Mucosa of stomach (tissue), 1 donor: ENCODE results near the gene CHGA.

Experiments used
- H3K27me3 ChIP-seq: one replicate; pipeline ENCODE4 v1.7.0; 2013; ENCODE audit warnings: mild to moderate bottlenecking, low read length; ENCODE audit not compliant: control insufficient read depth, insufficient read depth
- H3K36me3 ChIP-seq: one replicate; pipeline ENCODE4 v1.7.0; 2013; ENCODE audit warnings: low read length; ENCODE audit not compliant: control insufficient read depth, insufficient read depth
- H3K4me1 ChIP-seq: one replicate; pipeline ENCODE4 v1.7.0; 2013; ENCODE audit warnings: mild to moderate bottlenecking, low read length; ENCODE audit not compliant: control insufficient read depth, insufficient read depth
- H3K4me3 ChIP-seq: one replicate; pipeline ENCODE4 v1.7.0; 2013; ENCODE audit warnings: low read length
- H3K9ac ChIP-seq: one replicate; pipeline ENCODE4 v1.7.0; 2013; ENCODE audit warnings: mild to moderate bottlenecking, low read length, moderate library complexity
- H3K9me3 ChIP-seq: one replicate; pipeline ENCODE4 v1.7.0; 2013; ENCODE audit warnings: mild to moderate bottlenecking, low read length, moderate library complexity; ENCODE audit not compliant: control insufficient read depth
- donor health status: Pancreatic carcinoma.

The CHGA gene

GRCh38 chr14:92962031-92962830 is 39.3 kb downstream of the CHGA start:
- H3K36me3 ChIP-seq, result no peaks in the 10 kb centered on the region
- peaks cover 16% of the 10 kb centered on the region for H3K4me1 ChIP-seq
- H3K9me3 ChIP-seq, result no peaks in the 10 kb centered on the region
- H3K27me3 ChIP-seq, result no peaks in the 10 kb centered on the region
- H3K4me3 ChIP-seq, result no peak overlapping the region
- no peak overlapping the region for H3K9ac ChIP-seq

DNA sequence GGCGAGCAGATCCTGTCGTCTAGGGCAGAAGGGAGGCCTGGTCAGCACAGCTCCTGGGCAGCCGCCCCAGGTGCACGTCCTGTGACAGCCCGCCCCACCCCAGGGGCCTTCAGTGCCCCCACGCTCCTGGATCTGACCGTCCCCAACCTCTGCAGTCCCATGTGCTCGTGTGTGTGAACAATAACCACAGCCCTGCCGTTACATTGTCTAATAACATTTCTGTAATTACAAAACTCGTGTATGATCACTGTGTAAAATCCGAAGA is 39.8 kb downstream of the CHGA start:
- peaks cover 16% of the 10 kb centered on the region for H3K4me1 ChIP-seq

GRCh38 chr14:92963301-92964123 is 40.6 kb downstream of the CHGA start:
- no peak overlapping the region for H3K9ac ChIP-seq
- no peaks in the 10 kb centered on the region for H3K36me3 ChIP-seq
- H3K27me3 ChIP-seq, result no peaks in the 10 kb centered on the region
- H3K4me1 ChIP-seq, result peaks cover 16% of the 10 kb centered on the region
- no peaks in the 10 kb centered on the region for H3K9me3 ChIP-seq
- no peak overlapping the region for H3K4me3 ChIP-seq

More for the DNA sequence above, 39.8 kb downstream of the CHGA start:
- Histone ChIP-seq H3K27me3 (no peaks in the 10 kb centered on the region), H3K4me3 (no peak overlapping the region), H3K9me3 (no peaks in the 10 kb centered on the region), H3K36me3 (no peaks in the 10 kb centered on the region), H3K9ac (no peak overlapping the region)

DNA sequence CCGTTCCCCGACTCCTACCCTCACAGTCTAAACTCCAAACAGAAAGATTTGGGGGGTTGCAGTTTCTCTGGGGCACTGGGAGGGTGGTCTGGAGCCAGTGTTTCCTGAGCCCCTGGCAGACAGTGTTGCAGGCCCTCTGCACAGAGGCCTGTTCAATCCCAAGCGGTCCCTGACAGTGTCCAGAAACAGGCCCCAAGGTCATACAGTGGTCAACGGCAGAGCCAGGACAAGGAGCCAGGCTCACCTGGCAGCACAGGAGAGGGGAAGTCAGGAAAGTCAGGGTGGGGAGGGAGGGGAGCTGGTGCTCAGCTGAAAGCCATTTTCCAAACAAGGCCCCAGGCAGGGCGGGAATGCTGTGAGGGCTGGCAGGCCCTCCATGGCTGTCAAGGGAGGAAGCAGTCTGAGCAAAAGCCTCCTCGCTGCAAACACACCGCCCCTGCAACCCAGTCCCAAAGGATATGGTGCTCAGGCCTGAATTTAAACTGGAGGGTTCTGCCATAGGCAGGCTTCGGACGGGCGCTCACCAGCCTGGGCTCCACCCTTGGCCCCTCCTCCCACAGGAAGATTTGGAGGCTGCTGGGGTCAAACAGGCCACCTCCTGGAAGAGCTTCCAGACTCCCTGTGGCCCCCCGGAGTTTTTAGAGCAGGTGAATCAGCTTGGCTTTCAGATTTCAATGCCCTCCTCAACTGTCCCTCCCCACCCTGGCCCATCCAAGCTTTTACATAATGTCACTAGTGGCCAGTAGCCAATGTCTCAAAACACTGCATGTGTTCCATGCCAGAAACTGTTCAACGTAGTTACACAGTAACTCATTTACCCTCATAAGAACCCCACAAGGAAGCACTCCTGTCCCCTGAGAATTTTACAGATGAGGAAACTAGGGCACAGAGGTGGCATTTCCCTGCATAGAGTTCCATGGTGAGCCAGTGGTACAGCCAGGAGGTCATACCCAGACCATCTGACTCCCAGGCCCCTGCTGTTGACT is 41.5 kb downstream of the CHGA start:
- H3K36me3 ChIP-seq, result no peaks in the 10 kb centered on the region
- no peak overlapping the region for H3K9ac ChIP-seq
- no peaks in the 10 kb centered on the region for H3K27me3 ChIP-seq
- H3K9me3 ChIP-seq, result no peaks in the 10 kb centered on the region
- H3K4me3 ChIP-seq, result no peak overlapping the region
- H3K4me1 ChIP-seq, result peaks cover 16% of the 10 kb centered on the region

DNA sequence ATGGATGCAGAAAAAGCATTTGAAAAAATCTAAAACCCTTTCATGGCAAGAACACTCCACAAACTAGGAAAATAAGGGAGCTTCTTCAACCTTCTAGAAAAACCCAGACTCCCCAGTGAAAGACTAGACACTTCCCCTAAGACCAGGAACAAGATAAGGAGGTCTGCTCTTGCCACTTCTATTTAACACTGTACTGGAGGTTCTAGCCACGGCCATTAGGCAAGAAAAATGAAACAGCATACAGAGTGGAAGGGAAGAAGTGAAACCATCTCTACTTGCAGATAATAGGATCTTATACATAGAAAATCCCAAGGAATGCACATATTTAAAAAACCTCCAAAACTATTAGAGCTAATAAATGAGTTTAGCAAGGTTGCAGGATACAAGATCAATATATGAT is 42.3 kb downstream of the CHGA start:
- Histone ChIP-seq H3K27me3 (no peaks in the 10 kb centered on the region), H3K9ac (no peak overlapping the region), H3K4me3 (no peak overlapping the region), H3K4me1 (peaks cover 16% of the 10 kb centered on the region), H3K36me3 (no peaks in the 10 kb centered on the region), H3K9me3 (no peaks in the 10 kb centered on the region)

DNA sequence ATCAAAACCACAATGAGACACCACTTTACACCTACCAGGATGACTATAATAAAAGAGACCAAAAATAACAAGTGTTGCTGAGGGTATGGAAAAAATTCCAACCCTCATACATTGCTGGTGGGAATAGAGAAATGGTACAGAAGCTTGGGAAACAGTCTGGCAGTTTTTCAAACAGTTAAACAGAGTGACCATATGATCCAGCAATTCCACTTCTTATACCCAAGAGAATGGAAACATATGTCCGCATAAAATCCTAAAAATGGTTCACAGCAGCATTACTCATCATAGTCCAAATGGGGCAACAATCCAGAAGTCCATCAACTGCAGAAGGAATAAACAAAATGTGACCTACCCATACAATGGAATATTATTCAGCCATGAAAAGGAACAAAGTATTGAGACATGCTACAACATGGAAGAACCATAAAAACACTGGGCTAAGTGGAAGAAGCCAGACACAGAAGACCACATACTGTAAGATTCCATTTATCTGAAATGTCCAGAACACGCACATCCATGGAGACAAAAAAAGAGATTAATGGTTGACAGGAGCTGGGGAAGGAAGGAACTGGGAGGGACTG is 44.5 kb downstream of the CHGA start:
- Histone ChIP-seq H3K9me3 (no peaks in the 10 kb centered on the region), H3K9ac (no peak overlapping the region), H3K36me3 (no peaks in the 10 kb centered on the region), H3K27me3 (no peaks in the 10 kb centered on the region), H3K4me3 (no peak overlapping the region), H3K4me1 (peaks cover 11% of the 10 kb centered on the region)

- H3K9ac ChIP-seq, result no peak overlapping the region
- H3K4me1 ChIP-seq, result peaks cover 14% of the 10 kb centered on the region
Observed at GRCh38 chr14:92968291-92969020, 45.5 kb downstream of the CHGA start.

GRCh38 chr14:92969430-92969829 is 46.5 kb downstream of the CHGA start:
- H3K4me3 ChIP-seq, result no peak overlapping the region
- no peaks in the 10 kb centered on the region for H3K9me3 ChIP-seq
- H3K9ac ChIP-seq, result no peak overlapping the region
- H3K36me3 ChIP-seq, result no peaks in the 10 kb centered on the region
- H3K27me3 ChIP-seq, result no peaks in the 10 kb centered on the region
- H3K4me1 ChIP-seq, result peaks cover 8% of the 10 kb centered on the region

More at GRCh38 chr14:92968291-92969020, 45.5 kb downstream of the CHGA start:
- Histone ChIP-seq H3K9me3 (no peaks in the 10 kb centered on the region), H3K36me3 (no peaks in the 10 kb centered on the region), H3K4me3 (no peak overlapping the region), H3K27me3 (no peaks in the 10 kb centered on the region)

DNA sequence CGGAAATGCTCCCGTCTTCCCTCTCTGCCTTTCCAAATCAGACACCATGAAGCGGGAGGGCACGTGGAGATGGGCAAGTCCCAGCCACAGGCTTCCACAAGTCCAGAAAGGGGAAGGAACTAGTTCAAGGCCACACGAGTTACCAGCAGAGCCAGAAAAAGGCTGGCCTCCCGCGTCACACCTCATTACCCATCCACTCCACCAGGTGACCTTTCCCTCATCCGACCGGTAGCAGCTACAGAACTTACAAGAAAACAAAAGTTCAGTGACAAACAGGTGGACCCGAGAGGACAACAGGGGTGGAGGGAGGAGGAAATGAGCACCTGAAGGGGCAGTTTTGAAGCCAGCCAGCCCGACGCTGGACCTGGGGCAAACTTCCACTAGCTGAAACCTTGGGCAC is 46.9 kb downstream of the CHGA start:
- H3K27me3 ChIP-seq, result no peaks in the 10 kb centered on the region
- H3K9ac ChIP-seq, result no peak overlapping the region
- no peaks in the 10 kb centered on the region for H3K36me3 ChIP-seq
- H3K9me3 ChIP-seq, result no peaks in the 10 kb centered on the region
- no peak overlapping the region for H3K4me3 ChIP-seq
- peaks cover 4% of the 10 kb centered on the region for H3K4me1 ChIP-seq

GRCh38 chr14:92970271-92970670 is 47.3 kb downstream of the CHGA start:
- H3K27me3 ChIP-seq, result no peaks in the 10 kb centered on the region
- no peak overlapping the region for H3K9ac ChIP-seq
- no peaks in the 10 kb centered on the region for H3K36me3 ChIP-seq
- no peaks in the 10 kb centered on the region for H3K9me3 ChIP-seq
- H3K4me3 ChIP-seq, result no peak overlapping the region
- peaks cover 3% of the 10 kb centered on the region for H3K4me1 ChIP-seq

GRCh38 chr14:92971601-92972180 is 48.7 kb downstream of the CHGA start:
- peaks cover 3% of the 10 kb centered on the region for H3K4me1 ChIP-seq

More at GRCh38 chr14:92971601-92972180, 48.7 kb downstream of the CHGA start:
- peaks cover 5% of the 10 kb centered on the region for H3K9me3 ChIP-seq
- no peaks in the 10 kb centered on the region for H3K36me3 ChIP-seq
- no peak overlapping the region for H3K9ac ChIP-seq
- H3K4me3 ChIP-seq, result no peak overlapping the region
- H3K27me3 ChIP-seq, result no peaks in the 10 kb centered on the region
